Measurements from ENCODE around the gene SLC35B1.
"Not testable (repeated sequence)": the region's sequence is repeated elsewhere in the genome, so short reads cannot be mapped to it uniquely, and the experiment has no call there.

The SLC35B1 gene

GRCh38 chr17:49699966-49700575 lies 7.7 kb downstream of the SLC35B1 start:
- no peak for DNase-seq

- no peak for DNase-seq
These were observed 9.8 kb downstream of the SLC35B1 start for GRCh38 chr17:49698005-49698404.

GRCh38 chr17:49696233-49696761 lies 11.5 kb downstream of the SLC35B1 start:
- DNase-seq: peak; percentile 84

- no peak for DNase-seq
These were observed 12.0 kb downstream of the SLC35B1 start for GRCh38 chr17:49695698-49696232.

- peak; percentile 71 for DNase-seq
These were observed 12.7 kb downstream of the SLC35B1 start for GRCh38 chr17:49694847-49695697.

- no peak for DNase-seq
These were observed 15.0 kb downstream of the SLC35B1 start for GRCh38 chr17:49692751-49693150.

- DNase-seq: no peak
These were observed 16.0 kb downstream of the SLC35B1 start for GRCh38 chr17:49691677-49692191.

GRCh38 chr17:49691086-49691676 lies 16.6 kb downstream of the SLC35B1 start:
- no peak for DNase-seq

GRCh38 chr17:49690256-49690655 lies 17.5 kb downstream of the SLC35B1 start:
- DNase-seq: no peak

- no peak for DNase-seq
These were observed 18.9 kb downstream of the SLC35B1 start for GRCh38 chr17:49688848-49689247.

- peak; percentile 41 for DNase-seq
These were observed 19.8 kb downstream of the SLC35B1 start for GRCh38 chr17:49687878-49688491.

- DNase-seq: no peak
These were observed 26.4 kb downstream of the SLC35B1 start for GRCh38 chr17:49681106-49681979.

- DNase-seq: no peak
These were observed 27.4 kb downstream of the SLC35B1 start for GRCh38 chr17:49680314-49680713.

- DNase-seq: peak; percentile 99
These were observed 29.6 kb downstream of the SLC35B1 start, which contains the start of gene SPOP for GRCh38 chr17:49677933-49678847. Gene SPOP (minus strand): TSS chr17:49678097. CDS start chr17:49622810, 55,287 bp downstream.

GRCh38 chr17:49677134-49677932 lies 30.4 kb downstream of the SLC35B1 start:
- peak; percentile 97 for DNase-seq

GRCh38 chr17:49676276-49676868 lies 31.4 kb downstream of the SLC35B1 start:
- DNase-seq: peak; percentile 90

- no peak for DNase-seq
These were observed 33.3 kb downstream of the SLC35B1 start for GRCh38 chr17:49674507-49674906.

GRCh38 chr17:49673679-49674078 lies 34.1 kb downstream of the SLC35B1 start:
- DNase-seq: not testable (repeated sequence)

- DNase-seq: no peak
These were observed 37.1 kb downstream of the SLC35B1 start for GRCh38 chr17:49670641-49671040.
